Body of pancreas (tissue), 4 donors: Measurements from ENCODE around the gene GMFB. TPM values are rescaled to one million over a fixed set of nuclear protein-coding genes. Genes with fewer than 3 reads are reported as not detected.

Experiments used
- ATAC-seq: fragments of 150-250 bp; one replicate; pipeline ENCODE4 v1.9.1; 2016
- DNase-seq, 4 donors: peaks; one replicate each; pipeline ENCODE4 v3.0.0-alpha.2; 2019
- H3K27ac ChIP-seq, 4 donors: fragments of 200-600 bp; sonication (generic); 1 replicate in 3 of 4; 2 replicates in 1 of 4; pipeline versions ENCODE4 v1.5.1 to v1.6.1; 2016 to 2019; ENCODE audit warnings: mild to moderate bottlenecking in 1 of 4, mixed read lengths in 1 of 4, moderate library complexity in 1 of 4
- H3K27me3 ChIP-seq, 2 donors: fragments of 200-600 bp; sonication (generic); one replicate each; pipeline ENCODE4 v1.6.0; 2016; ENCODE audit warnings: mild to moderate bottlenecking in 1 of 2
- H3K36me3 ChIP-seq, 2 donors: fragments of 200-600 bp; sonication (generic); replicated peaks in 1 of 2; 2 replicates each; pipeline ENCODE4 v1.5.1; 2016; ENCODE audit warnings: low read depth in 2 of 2; ENCODE audit not compliant: insufficient read depth in 1 of 2
- H3K4me1 ChIP-seq: fragments of 200-600 bp; sonication (generic); one replicate; pipeline ENCODE4 v1.6.0; 2016
- H3K4me3 ChIP-seq, 2 donors: fragments of 200-600 bp; sonication (generic); 1 replicate in 1 of 2; 2 replicates in 1 of 2; pipeline ENCODE4 v1.5.1; 2016 to 2019
- H3K9me3 ChIP-seq, 3 donors: fragments of 200-600 bp; sonication (generic); 1 replicate in 2 of 3; 2 replicates in 1 of 3; pipeline ENCODE4 v1.5.1; 2016
- POLR2A ChIP-seq, 3 donors: fragments of 450-650 bp; IDR thresholded peaks; one replicate each; pipeline ENCODE4 v1.6.1; 2016; ENCODE audit warnings: antibody characterized with exemption in 3 of 3, mild to moderate bottlenecking in 2 of 3
- WGBS, 2 donors: methylation state at CpG; one replicate each; pipeline ENCODE4 v1.1.5; 2017; 5-methylcytosine and 5-hydroxymethylcytosine counted together
- intact Hi-C: fragments of 100-400 bp; cut with DNase I; formaldehyde crosslinking; loops from one replicate; pipeline ENCODE4 v1.15.1; 2023
- total RNA-seq, 2 donors: library from RNA; depleted of rRNA; stranded (reverse); fragments of >200 nt; gene quantifications; one replicate each; pipeline ENCODE4 v1.1.0, GENCODE V29; 2016
- TF ChIP-seq, protein P1 (sequence below), 7 experiments: fragments of 450-650 bp in 4 of 7; fragments of 200-600 bp in 3 of 7; sonication (generic) in 3 of 7; IDR thresholded peaks; one replicate each; pipeline ENCODE4 v1.5.1; 2016 to 2019; ENCODE audit warnings: antibody characterized with exemption in 7 of 7

The GMFB gene
- total RNA-seq, 2 donors from 2014 or later = 24.7 to 26.5 TPM

DNA sequence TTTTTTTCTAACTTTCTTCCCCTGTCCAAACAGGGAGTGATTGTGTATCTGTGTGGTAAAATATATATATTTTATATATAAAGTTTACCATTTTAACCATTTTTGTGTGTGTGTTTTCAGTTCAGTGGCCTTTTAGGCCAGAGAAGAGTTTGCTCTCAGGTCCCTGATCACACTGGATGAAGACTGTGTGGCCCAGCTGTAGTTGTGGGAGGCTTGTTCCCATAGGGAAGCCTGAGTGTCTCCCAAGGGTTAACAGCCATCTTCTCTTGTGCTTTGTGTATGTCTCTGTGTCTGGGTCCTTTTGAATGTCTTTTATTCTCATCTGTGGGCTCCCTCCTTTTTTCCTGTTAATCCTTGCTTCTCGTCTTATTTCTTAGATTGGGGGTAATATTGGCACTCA is 44.3 kb upstream of the GMFB start:
- H3K27ac ChIP-seq = no peak overlapping the region
- TF ChIP-seq POLR2A (IDR thresholded peaks at IDR 0.05) = no peak
- TF ChIP-seq, protein P1, sequence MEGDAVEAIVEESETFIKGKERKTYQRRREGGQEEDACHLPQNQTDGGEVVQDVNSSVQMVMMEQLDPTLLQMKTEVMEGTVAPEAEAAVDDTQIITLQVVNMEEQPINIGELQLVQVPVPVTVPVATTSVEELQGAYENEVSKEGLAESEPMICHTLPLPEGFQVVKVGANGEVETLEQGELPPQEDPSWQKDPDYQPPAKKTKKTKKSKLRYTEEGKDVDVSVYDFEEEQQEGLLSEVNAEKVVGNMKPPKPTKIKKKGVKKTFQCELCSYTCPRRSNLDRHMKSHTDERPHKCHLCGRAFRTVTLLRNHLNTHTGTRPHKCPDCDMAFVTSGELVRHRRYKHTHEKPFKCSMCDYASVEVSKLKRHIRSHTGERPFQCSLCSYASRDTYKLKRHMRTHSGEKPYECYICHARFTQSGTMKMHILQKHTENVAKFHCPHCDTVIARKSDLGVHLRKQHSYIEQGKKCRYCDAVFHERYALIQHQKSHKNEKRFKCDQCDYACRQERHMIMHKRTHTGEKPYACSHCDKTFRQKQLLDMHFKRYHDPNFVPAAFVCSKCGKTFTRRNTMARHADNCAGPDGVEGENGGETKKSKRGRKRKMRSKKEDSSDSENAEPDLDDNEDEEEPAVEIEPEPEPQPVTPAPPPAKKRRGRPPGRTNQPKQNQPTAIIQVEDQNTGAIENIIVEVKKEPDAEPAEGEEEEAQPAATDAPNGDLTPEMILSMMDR (IDR thresholded peaks at IDR 0.05) = no peak
- no peaks in the 10 kb centered on the region for H3K36me3 ChIP-seq
- H3K9me3 ChIP-seq = no peaks in the 10 kb centered on the region
- no peaks in the 10 kb centered on the region for H3K27me3 ChIP-seq
- H3K4me1 ChIP-seq = peaks cover 11% of the 10 kb centered on the region
- no peak overlapping the region for H3K4me3 ChIP-seq
- no peak for DNase-seq
- 97 to 100% methylated on average over 1 of the region's 1 CpG for WGBS, 2 donors
- ATAC-seq = no peak
- intact Hi-C loops = no loop called here

DNA sequence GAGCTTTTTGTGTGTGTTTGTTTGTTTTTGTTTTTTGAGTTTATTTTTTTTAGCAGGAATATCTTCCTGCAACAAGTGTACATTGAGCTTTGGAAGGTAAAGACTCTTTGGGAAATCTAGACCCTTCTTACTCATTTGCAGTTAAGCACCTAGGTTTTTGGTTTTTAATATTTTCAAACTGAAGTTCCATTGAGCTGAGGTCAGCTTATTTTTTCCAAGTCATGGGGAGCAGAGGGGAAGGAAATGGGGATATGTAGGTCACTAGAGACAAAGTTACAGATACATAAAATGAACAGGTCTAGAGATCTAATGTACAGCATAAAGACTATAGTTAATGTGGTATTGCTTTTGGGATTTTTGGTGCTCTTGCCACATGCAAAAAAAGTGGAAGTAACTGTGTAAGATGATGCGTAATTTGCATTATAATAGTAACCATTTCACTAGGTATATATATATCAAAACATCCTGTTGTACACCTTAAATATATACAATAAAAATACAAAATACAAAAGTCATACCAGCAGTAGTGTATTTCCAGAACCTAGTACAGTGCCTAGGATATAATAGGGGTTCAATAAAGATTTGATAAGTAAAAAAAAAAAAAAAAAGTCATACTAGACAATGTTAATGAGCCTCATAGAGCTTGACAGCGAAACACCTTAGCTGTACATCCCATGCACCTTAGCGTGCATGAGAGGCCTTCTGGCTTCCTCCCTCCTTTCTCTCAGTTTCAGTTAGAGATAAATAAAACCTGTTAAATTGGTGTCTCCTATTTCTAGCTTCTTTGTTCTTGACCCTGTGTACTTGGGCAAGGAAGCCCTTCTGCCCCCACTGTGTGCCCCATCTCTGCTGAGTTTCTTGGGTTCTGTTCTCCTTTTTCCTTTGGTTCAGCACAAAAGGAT is 43.6 kb upstream of the GMFB start:
- Histone ChIP-seq H3K27ac (no peak overlapping the region), H3K4me1 (peaks cover 6% of the 10 kb centered on the region), H3K4me3 (no peak overlapping the region), H3K36me3 (no peaks in the 10 kb centered on the region), H3K27me3 (no peaks in the 10 kb centered on the region), H3K9me3 (no peaks in the 10 kb centered on the region)
- no peak for DNase-seq
- ATAC-seq = no peak
- TF ChIP-seq, protein P1 (IDR thresholded peaks at IDR 0.05) = no peak
- TF ChIP-seq POLR2A (IDR thresholded peaks at IDR 0.05) = no peak
- WGBS, 2 donors = 86 to 97% methylated on average over 3 of the region's 3 CpGs
- intact Hi-C loops = no loop called here

DNA sequence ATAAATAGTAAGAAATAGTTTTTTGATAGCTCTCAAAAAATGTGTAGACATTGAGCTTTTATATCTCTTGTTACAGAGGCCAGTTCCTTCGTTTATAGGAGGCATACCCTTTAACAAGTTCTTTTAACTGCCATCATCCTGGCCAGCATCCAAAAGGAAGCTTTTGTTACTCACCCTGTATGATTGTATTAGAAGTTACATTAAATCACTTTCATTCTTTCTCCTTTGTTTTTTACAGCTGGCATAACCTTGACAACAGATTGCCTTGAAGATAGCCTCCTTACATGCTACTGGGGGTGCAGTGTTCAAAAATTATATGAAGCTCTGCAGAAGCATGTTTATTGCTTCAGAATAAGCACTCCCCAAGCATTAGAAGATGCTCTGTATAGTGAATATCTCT is 41.0 kb upstream of the GMFB start:
- Histone ChIP-seq H3K36me3 (peaks cover 0 to 2% of the 10 kb centered on the region in 2 donors), H3K27ac (no peak overlapping the region)
- WGBS, 2 donors = 46 to 63% methylated on average over 1 of the region's 1 CpG

DNA sequence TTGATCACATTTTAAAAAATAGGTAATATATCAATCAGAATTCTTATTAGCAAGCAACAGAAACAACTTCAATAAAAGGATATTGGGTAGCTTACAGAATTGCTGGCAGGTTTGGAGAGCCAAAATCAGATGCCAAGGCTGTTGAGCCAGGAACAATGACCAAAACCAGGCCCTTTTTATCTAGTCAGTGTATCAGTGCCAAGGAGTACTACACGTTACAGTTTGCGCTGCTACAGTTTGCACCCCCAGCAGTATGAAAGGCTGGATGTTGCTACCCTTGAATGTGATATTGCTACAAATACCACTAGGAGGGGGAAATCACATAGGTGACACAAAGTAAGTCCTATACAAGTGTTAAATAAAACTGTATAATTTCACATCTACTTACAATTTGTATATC is 40.2 kb upstream of the GMFB start:
- DNase-seq = no peak
- intact Hi-C loops = no loop called here
- no peaks in the 10 kb centered on the region for H3K4me1 ChIP-seq
- no peak overlapping the region for H3K4me3 ChIP-seq
- peaks cover 0 to 6% of the 10 kb centered on the region in 2 donors for H3K36me3 ChIP-seq
- no peak overlapping the region for H3K27ac ChIP-seq
- H3K27me3 ChIP-seq = no peaks in the 10 kb centered on the region
- TF ChIP-seq, protein P1 (IDR thresholded peaks at IDR 0.05) = no peak
- no peak for TF ChIP-seq POLR2A (IDR thresholded peaks at IDR 0.05)
- H3K9me3 ChIP-seq = no peaks in the 10 kb centered on the region
- ATAC-seq = no peak
- WGBS, 2 donors = 90 to 91% methylated on average over 2 of the region's 2 CpGs

More for the DNA sequence above, 41.0 kb upstream of the GMFB start:
- ATAC-seq (no peak), DNase-seq (no peak)
- Histone ChIP-seq H3K27me3 (no peaks in the 10 kb centered on the region), H3K9me3 (no peaks in the 10 kb centered on the region), H3K4me3 (no peak overlapping the region), H3K4me1 (no peaks in the 10 kb centered on the region)
- TF ChIP-seq, protein P1 (IDR thresholded peaks at IDR 0.05) = no peak
- TF ChIP-seq POLR2A (IDR thresholded peaks at IDR 0.05) = no peak
- intact Hi-C loops = no loop called here

DNA sequence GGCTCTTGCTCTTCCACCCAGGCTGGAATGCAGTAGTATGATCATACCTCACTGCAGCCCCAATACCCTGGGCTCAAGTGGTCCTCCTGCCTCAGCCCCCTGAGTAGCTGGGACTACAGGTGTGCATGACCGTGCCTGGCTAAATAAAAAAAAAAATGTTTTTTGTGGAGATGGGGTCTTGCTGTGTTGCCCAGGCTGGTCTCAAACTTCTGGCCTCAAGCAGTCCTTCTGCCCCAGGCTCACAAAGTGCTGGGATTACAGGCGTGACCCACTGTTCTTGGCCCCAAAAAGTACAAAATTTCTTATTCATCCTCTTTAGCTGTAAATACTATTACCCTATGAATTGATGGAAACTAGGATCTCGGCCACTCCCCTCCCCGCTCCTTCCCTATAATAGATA is 35.6 kb upstream of the GMFB start:
- H3K27me3 ChIP-seq = no peaks in the 10 kb centered on the region
- TF ChIP-seq, protein P1 (IDR thresholded peaks at IDR 0.05) = no peak
- H3K36me3 ChIP-seq = peaks cover 0 to 6% of the 10 kb centered on the region in 2 donors
- DNase-seq (no peak), ATAC-seq (no peak)
- 92 to 94% methylated on average over 4 of the region's 4 CpGs for WGBS, 2 donors
- H3K4me1 ChIP-seq = no peaks in the 10 kb centered on the region
- H3K4me3 ChIP-seq = no peak overlapping the region
- intact Hi-C loops = no loop called here
- no peaks in the 10 kb centered on the region for H3K9me3 ChIP-seq
- no peak overlapping the region for H3K27ac ChIP-seq
